ENCODE results near the gene TMEM255B.

Gene TMEM255B

GRCh38 chr13:113801289-113801961 is 42.4 kb downstream of the TMEM255B start:
- no peaks in the 10 kb centered on the region for H3K4me1 ChIP-seq (ENCODE audit: insufficient read depth, low read length, poor library complexity, severe bottlenecking)
- H3K9ac ChIP-seq (ENCODE audit: low read depth, low read length, poor library complexity, severe bottlenecking) = no peak overlapping the region
- no peaks in the 10 kb centered on the region for H3K79me2 ChIP-seq (ENCODE audit: insufficient read depth, low read length)
- H3K9me2 ChIP-seq (replicated peaks; ENCODE audit: low read depth, low read length) = no peaks in the 10 kb centered on the region
- no peaks in the 10 kb centered on the region for H3K9me3 ChIP-seq (ENCODE audit: insufficient read depth, low read depth, low read length)
- H3K4me2 ChIP-seq (ENCODE audit: low read depth, low read length, poor library complexity, severe bottlenecking) = no peak overlapping the region
- no peaks in the 10 kb centered on the region for H3F3A ChIP-seq (ENCODE audit: low read depth)
- H3K4me3 ChIP-seq (ENCODE audit: low read length, poor library complexity, severe bottlenecking) = no peak overlapping the region
- no peak overlapping the region for H2AFZ ChIP-seq (ENCODE audit: low read length)
- no peaks in the 10 kb centered on the region for H3K27me3 ChIP-seq (ENCODE audit: insufficient read depth, low read length, poor library complexity, severe bottlenecking)
- no peaks in the 10 kb centered on the region for H3K36me3 ChIP-seq (ENCODE audit: insufficient read depth, low read length)
- TF ChIP-seq CTCF (conservative IDR thresholded peaks at IDR 0.05; ENCODE audit: low read length) (no peak), EZH2phosphoT487 (IDR thresholded peaks at IDR 0.05; ENCODE audit: borderline replicate concordance) (no peak)
- H4K20me1 ChIP-seq (ENCODE audit: insufficient read depth, low read length, poor library complexity, severe bottlenecking) = no peaks in the 10 kb centered on the region

- H3F3A ChIP-seq (ENCODE audit: low read depth) = no peaks in the 10 kb centered on the region
- no peaks in the 10 kb centered on the region for H3K9me2 ChIP-seq (replicated peaks; ENCODE audit: low read depth, low read length)
- H4K20me1 ChIP-seq (ENCODE audit: insufficient read depth, low read length, poor library complexity, severe bottlenecking) = no peaks in the 10 kb centered on the region
- no peaks in the 10 kb centered on the region for H3K4me1 ChIP-seq (ENCODE audit: insufficient read depth, low read length, poor library complexity, severe bottlenecking)
- no peaks in the 10 kb centered on the region for H3K9me3 ChIP-seq (ENCODE audit: insufficient read depth, low read depth, low read length)
- no peaks in the 10 kb centered on the region for H3K36me3 ChIP-seq (ENCODE audit: insufficient read depth, low read length)
- no peak overlapping the region for H3K4me3 ChIP-seq (ENCODE audit: low read length, poor library complexity, severe bottlenecking)
- TF ChIP-seq CTCF (conservative IDR thresholded peaks at IDR 0.05; ENCODE audit: low read length) (no peak), EZH2phosphoT487 (IDR thresholded peaks at IDR 0.05; ENCODE audit: borderline replicate concordance) (no peak)
- H3K79me2 ChIP-seq (ENCODE audit: insufficient read depth, low read length) = no peaks in the 10 kb centered on the region
- H3K27me3 ChIP-seq (ENCODE audit: insufficient read depth, low read length, poor library complexity, severe bottlenecking) = no peaks in the 10 kb centered on the region
- H3K4me2 ChIP-seq (ENCODE audit: low read depth, low read length, poor library complexity, severe bottlenecking) = no peak overlapping the region
- H3K9ac ChIP-seq (ENCODE audit: low read depth, low read length, poor library complexity, severe bottlenecking) = no peak overlapping the region
- no peak overlapping the region for H2AFZ ChIP-seq (ENCODE audit: low read length)
These were observed 43.1 kb downstream of the TMEM255B start for GRCh38 chr13:113802090-113802531.

GRCh38 chr13:113802761-113803160 is 43.7 kb downstream of the TMEM255B start:
- no peaks in the 10 kb centered on the region for H3K36me3 ChIP-seq (ENCODE audit: insufficient read depth, low read length)
- TF ChIP-seq CTCF (conservative IDR thresholded peaks at IDR 0.05; ENCODE audit: low read length) = no peak
- peaks cover 2% of the 10 kb centered on the region; the same call in 1 of the 2 replicates for H3K9me3 ChIP-seq (ENCODE audit: insufficient read depth, low read depth, low read length)
- no peaks in the 10 kb centered on the region for H3K4me1 ChIP-seq (ENCODE audit: insufficient read depth, low read length, poor library complexity, severe bottlenecking)
- no peaks in the 10 kb centered on the region for H3K27me3 ChIP-seq (ENCODE audit: insufficient read depth, low read length, poor library complexity, severe bottlenecking)
- no peaks in the 10 kb centered on the region for H3K9me2 ChIP-seq (replicated peaks; ENCODE audit: low read depth, low read length)
- no peaks in the 10 kb centered on the region for H4K20me1 ChIP-seq (ENCODE audit: insufficient read depth, low read length, poor library complexity, severe bottlenecking)
- H2AFZ ChIP-seq (ENCODE audit: low read length) = no peak overlapping the region
- no peaks in the 10 kb centered on the region for H3K79me2 ChIP-seq (ENCODE audit: insufficient read depth, low read length)
- H3K4me3 ChIP-seq (ENCODE audit: low read length, poor library complexity, severe bottlenecking) = no peak overlapping the region
- no peak overlapping the region for H3K9ac ChIP-seq (ENCODE audit: low read depth, low read length, poor library complexity, severe bottlenecking)
- no peaks in the 10 kb centered on the region for H3F3A ChIP-seq (ENCODE audit: low read depth)
- H3K4me2 ChIP-seq (ENCODE audit: low read depth, low read length, poor library complexity, severe bottlenecking) = no peak overlapping the region
